Measurements from ENCODE around the gene MUC5B.

The MUC5B gene

DNA sequence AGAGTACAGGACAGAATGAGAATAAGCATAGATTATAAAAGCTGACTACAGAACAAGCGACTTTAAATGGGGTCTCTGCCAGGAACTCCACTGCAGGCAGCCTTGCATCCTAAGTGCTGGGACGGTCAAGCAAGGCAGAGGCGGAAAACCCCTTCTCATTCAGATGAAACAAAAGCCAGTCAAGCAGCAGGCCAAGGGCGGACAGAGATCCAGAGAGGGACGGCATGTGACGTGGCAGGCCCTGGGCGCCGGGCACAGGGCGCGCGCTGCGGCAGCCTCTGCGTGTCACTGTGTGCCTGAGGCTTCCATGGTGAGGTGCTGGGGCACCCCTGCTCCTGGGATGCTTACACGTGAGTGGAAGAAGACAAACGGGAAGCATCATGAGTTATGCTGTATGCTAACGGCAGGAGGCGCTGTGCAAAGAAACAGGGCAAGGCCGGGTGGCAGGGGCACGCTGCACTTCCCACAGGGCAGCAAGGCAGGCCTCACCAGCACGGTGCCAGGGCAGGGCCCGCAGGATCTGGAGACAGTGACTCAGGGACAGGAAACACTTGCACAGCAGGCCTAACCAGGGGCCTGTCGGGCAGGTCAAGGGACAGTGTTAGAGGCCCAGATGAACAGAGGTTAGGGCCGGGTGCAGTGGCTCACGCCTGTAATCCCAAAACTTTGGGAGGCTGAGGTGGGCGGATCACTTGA is 80.4 kb downstream of the MUC5B start:
- Histone ChIP-seq H3K9ac (ENCODE audit: low read depth, low read length) (no peak overlapping the region), H3K9me3 (ENCODE audit: control insufficient read depth, insufficient read depth, low read length) (no peaks in the 10 kb centered on the region), H3K36me3 (ENCODE audit: insufficient read depth, low read length) (no peaks in the 10 kb centered on the region), H3K4me1 (ENCODE audit: insufficient read depth, low read length) (peaks cover 9% of the 10 kb centered on the region)

DNA sequence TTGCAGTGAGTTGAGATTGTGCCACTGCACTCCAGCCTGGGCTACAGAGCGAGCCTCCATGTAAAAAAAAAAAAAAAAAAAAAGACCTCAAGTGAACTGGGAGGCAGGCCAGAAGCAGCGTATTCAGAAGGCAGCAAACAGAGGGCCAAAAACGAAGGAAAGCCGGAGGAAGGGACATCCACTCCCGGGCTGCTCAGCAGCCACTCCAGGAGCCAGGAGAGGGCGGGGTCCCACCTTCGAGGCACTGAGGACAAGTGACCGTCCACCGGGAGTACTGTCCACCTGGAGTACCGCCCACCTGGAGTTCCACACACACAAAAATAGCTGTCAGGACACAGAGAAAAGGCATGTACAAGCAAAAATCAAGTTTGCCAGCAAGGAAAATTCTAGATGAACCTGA is 81.1 kb downstream of the MUC5B start:
- no peak overlapping the region for H3K9ac ChIP-seq (ENCODE audit: low read depth, low read length)
- peaks cover 9% of the 10 kb centered on the region for H3K4me1 ChIP-seq (ENCODE audit: insufficient read depth, low read length)
- H3K9me3 ChIP-seq (ENCODE audit: control insufficient read depth, insufficient read depth, low read length): no peaks in the 10 kb centered on the region
- no peaks in the 10 kb centered on the region for H3K36me3 ChIP-seq (ENCODE audit: insufficient read depth, low read length)

DNA sequence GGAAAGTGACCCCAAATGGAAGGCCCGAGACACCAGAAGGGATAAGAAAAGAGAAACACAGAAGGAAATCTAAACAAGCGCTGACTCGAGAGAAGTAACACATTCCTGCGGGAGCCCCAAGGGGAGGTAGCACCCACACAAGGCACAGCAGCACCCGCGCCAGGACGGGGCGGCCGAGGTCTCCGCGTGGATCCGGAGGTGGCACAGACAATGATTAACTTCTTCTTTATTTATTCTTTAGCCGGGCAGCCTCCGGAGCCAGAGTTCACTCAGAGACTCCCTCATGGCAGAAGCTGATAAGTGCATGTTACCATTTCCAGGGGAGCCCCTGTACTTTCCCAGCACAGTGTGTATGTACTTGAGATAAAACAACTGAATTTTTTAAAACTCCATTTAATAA is 81.5 kb downstream of the MUC5B start:
- H3K36me3 ChIP-seq (ENCODE audit: insufficient read depth, low read length): no peaks in the 10 kb centered on the region
- no peak overlapping the region for H3K9ac ChIP-seq (ENCODE audit: low read depth, low read length)
- H3K9me3 ChIP-seq (ENCODE audit: control insufficient read depth, insufficient read depth, low read length): no peaks in the 10 kb centered on the region
- peaks cover 7% of the 10 kb centered on the region for H3K4me1 ChIP-seq (ENCODE audit: insufficient read depth, low read length)

- no peaks in the 10 kb centered on the region for H3K36me3 ChIP-seq (ENCODE audit: insufficient read depth, low read length)
- peaks cover 4% of the 10 kb centered on the region; the same call in 1 of the 2 replicates for H3K4me1 ChIP-seq (ENCODE audit: insufficient read depth, low read length)
Observed at GRCh38 chr11:1305063-1305495, 82.2 kb downstream of the MUC5B start.

GRCh38 chr11:1305501-1306056 is 82.7 kb downstream of the MUC5B start:
- no peak overlapping the region for H3K9ac ChIP-seq (ENCODE audit: low read depth, low read length)
- peaks cover 4% of the 10 kb centered on the region; the same call in 1 of the 2 replicates for H3K4me1 ChIP-seq (ENCODE audit: insufficient read depth, low read length)
- H3K9me3 ChIP-seq (ENCODE audit: control insufficient read depth, insufficient read depth, low read length): no peaks in the 10 kb centered on the region; the same call in 1 of the 2 replicates
- no peaks in the 10 kb centered on the region for H3K36me3 ChIP-seq (ENCODE audit: insufficient read depth, low read length)

More at GRCh38 chr11:1305063-1305495, 82.2 kb downstream of the MUC5B start:
- H3K9ac ChIP-seq (ENCODE audit: low read depth, low read length): no peak overlapping the region
- no peaks in the 10 kb centered on the region for H3K9me3 ChIP-seq (ENCODE audit: control insufficient read depth, insufficient read depth, low read length)

- Histone ChIP-seq H3K36me3 (ENCODE audit: insufficient read depth, low read length) (no peaks in the 10 kb centered on the region), H3K9me3 (ENCODE audit: control insufficient read depth, insufficient read depth, low read length) (peaks cover 3% of the 10 kb centered on the region; the same call in 1 of the 2 replicates), H3K4me1 (ENCODE audit: insufficient read depth, low read length) (peaks cover 4% of the 10 kb centered on the region; the same call in 1 of the 2 replicates), H3K9ac (ENCODE audit: low read depth, low read length) (no peak overlapping the region)
Observed at GRCh38 chr11:1306186-1307162, 83.6 kb downstream of the MUC5B start.

- Histone ChIP-seq H3K4me1 (ENCODE audit: insufficient read depth, low read length) (peaks cover 4% of the 10 kb centered on the region; the same call in 1 of the 2 replicates), H3K9me3 (ENCODE audit: control insufficient read depth, insufficient read depth, low read length) (peaks cover 6% of the 10 kb centered on the region; the same call in 1 of the 2 replicates), H3K9ac (ENCODE audit: low read depth, low read length) (no peak overlapping the region), H3K36me3 (ENCODE audit: insufficient read depth, low read length) (no peaks in the 10 kb centered on the region)
Observed at GRCh38 chr11:1307163-1307870, 84.5 kb downstream of the MUC5B start.

DNA sequence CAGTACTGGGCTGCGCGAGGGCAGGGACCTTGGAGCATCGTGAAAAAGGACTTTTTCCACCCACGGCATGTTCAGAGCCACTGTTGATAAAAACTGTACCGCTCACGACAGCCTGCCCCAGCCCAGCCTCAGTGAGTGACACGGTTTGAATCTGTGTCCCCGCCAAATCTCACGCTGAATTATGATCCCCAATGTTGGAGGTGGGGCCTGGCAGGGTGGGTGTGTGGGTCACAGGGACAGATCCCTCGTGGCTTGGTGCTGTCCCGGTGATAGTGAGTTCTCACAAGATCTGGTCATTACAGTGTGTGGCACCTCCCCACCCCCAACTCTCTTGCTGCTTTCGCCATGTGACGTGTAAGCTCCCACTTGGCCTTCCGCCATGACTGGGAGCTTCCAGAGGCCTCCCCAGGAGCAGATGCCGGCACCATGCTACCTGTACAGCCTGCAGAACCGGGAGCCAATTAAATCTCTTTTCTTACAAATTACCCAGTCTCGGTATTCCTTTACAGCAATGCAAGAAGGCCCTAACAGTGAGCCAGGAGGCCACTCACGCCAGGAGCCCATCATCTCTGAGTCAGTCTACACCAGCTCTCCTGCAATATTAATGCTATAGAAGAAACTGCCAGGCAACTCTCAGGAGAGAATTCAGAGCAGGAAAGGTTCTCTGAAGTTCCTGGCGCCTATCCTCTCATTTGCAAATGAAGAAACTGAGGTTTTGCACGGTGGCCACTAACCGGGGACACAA is 85.3 kb downstream of the MUC5B start:
- Histone ChIP-seq H3K4me1 (ENCODE audit: insufficient read depth, low read length) (0 out of 2 replicates have a peak, but pooled peaks cover under 1% of the 10 kb centered on the region), H3K9ac (ENCODE audit: low read depth, low read length) (peak overlapping the region; percentile 94; the same call in 1 of the 2 replicates), H3K9me3 (ENCODE audit: control insufficient read depth, insufficient read depth, low read length) (peaks cover 6% of the 10 kb centered on the region; the same call in 1 of the 2 replicates), H3K36me3 (ENCODE audit: insufficient read depth, low read length) (no peaks in the 10 kb centered on the region)

- Histone ChIP-seq H3K9me3 (ENCODE audit: control insufficient read depth, insufficient read depth, low read length) (peaks cover 6% of the 10 kb centered on the region; the same call in 1 of the 2 replicates), H3K4me1 (ENCODE audit: insufficient read depth, low read length) (no peaks in the 10 kb centered on the region), H3K9ac (ENCODE audit: low read depth, low read length) (peak overlapping the region; percentile 94), H3K36me3 (ENCODE audit: insufficient read depth, low read length) (no peaks in the 10 kb centered on the region)
Observed at GRCh38 chr11:1308743-1309497, 86.1 kb downstream of the MUC5B start.

- Histone ChIP-seq H3K9ac (ENCODE audit: low read depth, low read length) (peak within 1 kb of the TSS; percentile 94), H3K4me1 (ENCODE audit: insufficient read depth, low read length) (no peaks in the 10 kb centered on the region), H3K9me3 (ENCODE audit: control insufficient read depth, insufficient read depth, low read length) (peaks cover 6% of the 10 kb centered on the region; the same call in 1 of the 2 replicates), H3K36me3 (ENCODE audit: insufficient read depth, low read length) (no peaks in the 10 kb centered on the region)
Observed at GRCh38 chr11:1309498-1310317, 86.8 kb downstream of the MUC5B start, which contains the start of gene TOLLIP. Gene TOLLIP (minus strand): TSS chr11:1309632. CDS start chr11:1309498, 134 bp downstream.

- no peaks in the 10 kb centered on the region for H3K36me3 ChIP-seq (ENCODE audit: insufficient read depth, low read length)
Observed at GRCh38 chr11:1310318-1310687, 87.4 kb downstream of the MUC5B start.

More at GRCh38 chr11:1310318-1310687, 87.4 kb downstream of the MUC5B start:
- no peaks in the 10 kb centered on the region for H3K4me1 ChIP-seq (ENCODE audit: insufficient read depth, low read length)
- H3K9me3 ChIP-seq (ENCODE audit: control insufficient read depth, insufficient read depth, low read length): peaks cover 6% of the 10 kb centered on the region; the same call in 1 of the 2 replicates
- peak overlapping the region; percentile 94 for H3K9ac ChIP-seq (ENCODE audit: low read depth, low read length)
